ENCODE measurements around the gene PPCS. TPM values are rescaled to one million over a fixed set of nuclear protein-coding genes. Genes with fewer than 3 reads are reported as not detected.

PPCS gene
- total RNA-seq (2022; extraction: Qiagen RNA extraction; ENCODE audit: low read depth): 37.2 to 48.1 TPM (median 37.6 TPM) in 5 replicates

DNA sequence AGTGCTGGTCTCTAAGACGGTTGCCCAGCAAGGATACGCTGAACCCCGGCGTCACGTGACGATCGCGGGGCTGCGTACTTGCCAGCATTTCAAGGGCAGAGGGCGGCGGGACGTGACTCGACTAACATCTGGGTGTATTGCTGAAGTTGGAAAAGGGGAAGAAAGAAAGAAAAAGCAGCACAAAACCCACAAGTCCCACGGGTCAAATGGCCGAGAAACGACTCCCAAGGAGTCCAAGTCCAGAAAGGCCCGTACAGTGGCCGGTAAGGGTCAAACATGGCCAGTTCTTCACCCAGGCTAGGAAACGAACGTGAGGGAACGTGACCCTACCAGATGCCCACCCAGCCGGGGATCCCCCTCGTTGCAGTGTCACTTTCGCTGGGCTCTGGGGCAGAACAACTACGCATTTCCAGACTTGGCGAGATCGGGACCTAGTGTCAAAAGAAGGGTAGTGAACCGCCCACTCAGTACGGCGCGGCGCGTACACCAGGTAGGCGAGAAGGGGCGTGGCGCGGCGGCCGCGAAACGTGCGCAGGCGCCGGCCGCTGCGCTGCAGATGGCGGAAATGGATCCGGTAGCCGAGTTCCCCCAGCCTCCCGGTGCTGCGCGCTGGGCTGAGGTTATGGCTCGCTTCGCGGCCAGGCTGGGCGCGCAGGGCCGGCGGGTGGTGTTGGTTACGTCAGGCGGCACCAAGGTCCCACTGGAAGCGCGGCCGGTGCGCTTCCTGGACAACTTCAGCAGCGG lies at the start of gene PPCS, which contains the start of gene ZMYND12:
PPCS (plus strand) TSS at position 534 of the 744 bp plus-strand sequence; CDS start at position 557, 23 bp downstream.
ZMYND12 (minus strand) TSS at position 13 of the 744 bp plus-strand sequence. CDS start 25 bp downstream, outside the sequence.

GRCh38 chr1:42462828-42463763 lies 6.8 kb downstream of the PPCS start, which contains the start of gene CCDC30:
TSS of gene CCDC30 (plus strand) at chr1:42463286. CDS start at chr1:42480552, 17,266 bp downstream.

Other genes with a start within 250 kb of the PPCS start
- gene FOXJ3, start 121.3 kb upstream of the PPCS start, total RNA-seq (2022; extraction: Qiagen RNA extraction; ENCODE audit: low read depth): 12.7 to 21.9 TPM (median 18.2 TPM) in 5 replicates
- 0.50 to 1.1 TPM (median 0.87 TPM) in 5 replicates for gene RIMKLA, start 75.8 kb upstream of the PPCS start, total RNA-seq (2022; extraction: Qiagen RNA extraction; ENCODE audit: low read depth)
- gene ZMYND12, start 521 bp upstream of the PPCS start, total RNA-seq (2022; extraction: Qiagen RNA extraction; ENCODE audit: low read depth): 0.23 to 1.2 TPM (median 0.33 TPM) in 5 replicates
- gene CCDC30, start 6.7 kb downstream of the PPCS start, total RNA-seq (2022; extraction: Qiagen RNA extraction; ENCODE audit: low read depth): 0.94 to 1.5 TPM (median 1.2 TPM) in 5 replicates
- 56.1 to 77.7 TPM (median 57.5 TPM) in 5 replicates for gene PPIH, start 201.9 kb downstream of the PPCS start, total RNA-seq (2022; extraction: Qiagen RNA extraction; ENCODE audit: low read depth)
- 764 to 846 TPM (median 825 TPM) in 5 replicates for gene YBX1, start 225.9 kb downstream of the PPCS start, total RNA-seq (2022; extraction: Qiagen RNA extraction; ENCODE audit: low read depth)

Data from A549 treated with ZK216348 at 1 μM for 4 hours (cell line).